ENCODE measurements around the gene CFAP61.
A peak's percentile ranks its signal among the peaks of the same experiment; 100 is the strongest.
"Not testable (repeated sequence)": the region's sequence is repeated elsewhere in the genome, so short reads cannot be mapped to it uniquely, and the experiment has no call there.

CFAP61 gene

GRCh38 chr20:20052074-20052970 lies at the start of gene CFAP61, which contains the start of gene CRNKL1:
Gene CFAP61 (plus strand): TSS chr20:20052532. CDS start chr20:20056654, 4,122 bp downstream.
Gene CRNKL1 (minus strand): TSS chr20:20052466. CDS start chr20:20052342, 124 bp downstream.
- DNase-seq = peak; percentile 95 to 97

DNA sequence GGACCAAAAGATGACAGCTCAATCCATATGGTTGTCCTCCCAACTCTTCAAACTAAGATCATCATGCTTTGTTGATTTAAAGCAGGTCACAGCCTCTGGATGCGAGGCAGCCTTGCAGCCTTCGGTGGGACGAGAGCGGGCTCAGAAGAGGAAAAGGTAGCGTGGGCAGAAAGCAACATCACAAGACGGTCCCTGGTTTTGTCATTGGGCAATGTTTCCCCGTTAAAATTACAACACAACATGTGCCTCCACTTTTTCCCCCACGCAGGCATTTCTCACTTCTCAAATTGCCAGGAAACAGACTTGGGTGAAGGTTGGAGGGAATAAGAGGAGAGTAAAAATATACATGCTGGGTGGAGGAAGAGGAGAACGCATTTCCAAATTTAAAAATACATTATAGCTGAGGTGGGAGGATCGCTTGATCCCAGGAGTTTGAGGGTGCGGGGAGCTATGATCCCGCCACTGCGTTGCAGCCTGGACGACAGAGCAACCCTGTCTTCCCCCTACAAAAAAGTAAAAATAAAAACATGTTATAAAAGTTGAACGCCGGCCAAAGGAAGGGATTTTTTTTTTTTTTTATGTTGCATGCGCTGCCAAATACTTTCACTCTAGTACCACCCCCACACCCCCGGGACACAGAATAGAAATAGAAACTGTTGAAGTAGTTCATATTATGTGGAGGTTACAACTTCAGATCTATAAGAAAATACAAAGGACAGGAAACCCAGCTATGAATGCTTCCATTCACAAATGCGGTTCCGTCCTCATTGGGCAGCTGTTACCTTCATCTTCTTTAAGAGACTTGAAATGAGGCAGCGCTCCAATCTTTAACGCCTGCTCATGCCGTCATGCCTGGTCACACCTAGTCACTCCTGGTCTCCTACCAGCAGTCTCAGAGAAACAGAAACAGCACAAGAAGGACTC lies 49.0 kb upstream of the CFAP61 start:
- DNase-seq = peak; percentile 39 to 49

DNA sequence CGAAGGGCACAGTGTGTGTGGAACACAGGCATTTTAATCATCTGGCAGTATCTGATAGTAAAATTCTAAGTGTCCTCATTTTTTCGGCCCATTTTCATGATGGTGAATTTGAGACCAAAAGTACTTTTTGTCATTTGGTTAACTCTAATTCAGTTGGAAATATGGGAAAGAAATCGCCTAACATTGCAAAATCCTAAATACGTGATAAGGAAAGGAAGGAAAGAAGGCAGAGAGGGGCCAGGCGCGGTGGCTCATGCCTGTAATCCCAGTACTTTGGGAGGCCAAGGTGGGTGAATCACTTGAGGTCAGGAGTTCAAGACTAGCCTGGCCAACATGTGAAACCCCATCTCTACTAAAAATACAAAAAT lies 48.4 kb upstream of the CFAP61 start:
- not testable (repeated sequence) for DNase-seq

DNA sequence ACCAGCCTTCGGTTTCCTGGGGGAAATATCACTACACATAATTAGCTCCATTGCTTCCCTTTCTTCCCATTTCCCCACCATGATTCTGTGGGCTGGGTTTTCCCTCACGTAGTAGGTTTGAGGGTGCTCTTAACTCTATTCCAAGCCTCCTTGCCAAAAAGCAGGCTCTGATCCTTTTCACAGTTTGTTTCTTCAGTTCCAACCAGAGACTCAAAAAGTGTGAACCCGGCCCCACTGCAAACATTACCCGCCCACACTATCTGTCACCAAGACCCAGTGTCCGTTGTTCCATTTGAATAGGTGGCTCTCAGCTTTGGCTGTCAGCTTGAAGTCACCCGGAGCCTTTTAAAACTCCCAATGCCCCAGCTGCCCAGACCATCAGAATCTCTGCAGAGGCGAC lies 47.0 kb upstream of the CFAP61 start:
- DNase-seq = no peak

GRCh38 chr20:20009784-20010253 lies 42.5 kb upstream of the CFAP61 start:
- no peak for DNase-seq

DNA sequence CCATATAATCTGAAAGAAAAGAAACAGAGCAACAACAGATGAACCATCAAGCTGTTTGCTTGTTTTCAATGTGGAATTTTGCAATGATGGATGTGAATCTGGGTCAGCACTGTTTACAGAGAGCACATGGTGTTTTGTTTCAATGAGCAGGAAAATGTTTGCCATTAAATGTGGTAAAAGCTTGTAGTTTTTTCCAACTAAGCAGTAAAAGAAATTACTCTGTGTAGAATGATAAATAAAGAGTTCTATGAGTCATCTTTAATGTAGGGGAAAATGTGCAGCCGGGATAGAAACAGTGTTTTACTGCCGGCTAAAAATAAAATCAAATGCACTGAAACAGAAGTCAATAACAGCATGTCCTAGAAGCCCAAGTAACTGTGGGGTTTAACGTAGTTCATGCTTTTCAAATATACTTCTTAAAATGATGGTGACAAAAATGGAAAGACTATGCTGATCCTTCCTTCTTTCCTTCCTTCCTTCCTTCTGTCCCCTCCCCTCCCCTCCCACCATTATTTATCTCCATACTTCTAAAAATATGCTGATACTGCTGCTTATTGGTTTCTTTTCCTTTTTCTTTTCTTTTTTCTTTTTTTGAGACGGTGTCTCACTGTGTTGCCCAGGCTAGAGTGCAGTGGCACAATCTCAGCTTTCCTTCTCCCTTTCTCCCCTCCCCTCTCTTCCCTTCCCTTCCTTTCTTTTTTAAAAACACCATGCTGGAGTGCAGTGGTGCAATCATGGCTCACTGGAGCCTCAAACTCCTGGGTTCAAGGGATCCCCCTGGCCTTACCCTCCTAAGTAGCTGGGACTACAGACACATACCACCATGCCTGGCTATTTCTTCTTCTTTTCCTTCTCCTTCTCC lies 41.5 kb upstream of the CFAP61 start:
- no peak for DNase-seq

DNA sequence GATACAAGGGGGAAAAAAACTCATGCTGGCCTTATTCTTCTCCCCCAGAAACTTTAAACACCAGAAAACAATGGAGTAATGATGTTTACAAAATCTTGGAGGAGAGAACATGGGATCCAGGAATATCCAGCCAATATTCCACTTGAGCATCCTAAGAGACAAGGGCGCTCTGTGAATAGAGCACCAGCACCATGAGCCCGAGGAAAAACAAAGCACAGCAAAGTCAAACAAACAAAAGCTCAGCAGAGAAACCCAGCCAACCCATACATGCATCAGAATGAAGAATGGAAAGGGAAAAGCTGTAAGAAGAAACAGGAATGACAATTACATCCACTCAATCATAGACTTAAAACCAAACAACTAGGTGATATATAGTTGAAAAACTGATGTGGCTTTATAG lies 39.8 kb upstream of the CFAP61 start:
- DNase-seq = no peak

GRCh38 chr20:20014659-20015058 lies 37.7 kb upstream of the CFAP61 start:
- DNase-seq = peak in 1 of 2 experiments; percentile 39

DNA sequence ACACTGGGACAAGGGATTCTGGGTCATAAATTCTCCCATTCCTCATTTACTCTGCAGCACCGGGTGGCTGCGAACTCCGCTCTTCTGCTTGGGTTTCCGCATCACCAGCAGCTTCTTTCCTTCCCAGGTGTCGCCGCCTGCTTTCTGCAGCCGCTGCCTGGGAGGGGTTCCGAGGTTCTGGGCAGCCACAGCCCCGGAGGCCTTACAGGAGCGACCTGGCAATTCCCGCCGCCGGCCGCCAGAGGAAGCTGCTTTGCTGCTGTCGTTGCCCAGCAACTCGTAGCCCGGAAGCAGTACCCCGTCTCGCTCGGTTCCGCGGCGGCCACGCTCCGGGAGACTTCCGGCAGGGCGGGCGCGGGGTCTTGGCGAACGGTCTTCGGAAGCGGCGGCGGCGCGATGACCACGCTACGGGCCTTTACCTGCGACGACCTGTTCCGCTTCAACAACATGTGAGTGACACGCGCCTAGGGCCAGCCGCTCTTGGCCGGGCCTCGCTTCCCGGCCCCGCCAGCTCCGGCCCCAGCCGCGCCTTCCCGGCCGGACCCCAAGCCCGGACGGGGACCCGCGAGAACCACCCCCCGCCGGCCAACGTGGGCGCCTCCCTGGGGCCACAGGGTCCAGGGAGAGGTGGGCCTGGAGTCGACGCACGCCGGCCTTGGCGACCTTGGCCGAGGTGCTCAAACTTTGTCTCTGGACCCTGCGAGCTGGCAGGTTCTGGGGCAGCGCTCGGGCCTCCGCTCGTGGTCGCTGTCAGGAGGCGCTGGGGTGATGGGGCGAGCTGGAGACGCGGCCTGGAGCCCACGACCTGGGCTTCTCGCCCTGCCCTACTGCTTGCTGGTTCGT lies 35.1 kb upstream of the CFAP61 start, which contains the start of gene NAA20:
Gene NAA20 (plus strand): TSS at position 362 of the 843 bp plus-strand sequence. CDS start 35 bp downstream, at position 397.
- peak; percentile 91 to 94 for DNase-seq

GRCh38 chr20:20017844-20018185 lies 34.5 kb upstream of the CFAP61 start:
- DNase-seq = peak in 1 of 2 experiments; percentile 35

DNA sequence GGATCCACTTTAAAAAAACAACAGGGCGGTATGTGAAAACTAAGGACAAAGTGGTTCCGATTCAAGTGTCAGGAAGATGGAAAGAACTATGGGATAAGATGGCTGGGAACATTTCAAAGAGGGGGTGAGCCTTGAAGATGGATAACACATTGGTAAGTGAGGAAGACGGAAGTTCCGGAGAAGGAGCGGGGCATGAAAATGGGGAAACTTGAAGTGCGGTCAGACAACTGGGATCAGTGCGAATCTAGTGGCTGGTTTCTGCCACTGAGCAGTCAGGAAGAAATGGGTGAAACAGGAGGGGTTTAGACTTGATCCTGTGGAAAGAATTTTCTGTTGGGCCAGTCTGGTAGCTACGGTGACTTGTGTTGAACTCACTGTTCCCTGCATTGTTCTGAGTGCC lies 34.0 kb upstream of the CFAP61 start:
- no peak for DNase-seq

- no peak for DNase-seq
Measured at GRCh38 chr20:20019123-20019522, 33.2 kb upstream of the CFAP61 start.

DNA sequence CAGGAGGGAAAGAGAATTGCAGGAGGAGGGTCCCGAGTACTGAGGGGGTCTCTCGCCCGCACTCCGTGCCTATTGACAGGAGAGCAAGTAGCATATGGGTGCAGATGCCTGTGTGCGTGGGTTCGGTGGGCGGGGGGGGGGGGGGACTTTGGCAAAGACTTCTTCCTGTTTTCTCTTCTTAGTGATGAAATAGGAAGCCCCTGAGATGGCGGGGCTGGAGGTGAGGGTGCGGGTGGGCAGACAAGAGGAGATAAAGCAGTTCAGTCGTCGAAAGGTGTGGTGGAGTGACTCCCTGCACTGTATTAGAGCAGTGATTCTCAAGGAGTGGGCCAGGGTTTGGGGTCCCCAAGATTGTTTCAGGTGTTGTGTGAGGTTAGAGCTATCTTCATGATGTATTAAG lies 31.4 kb upstream of the CFAP61 start:
- DNase-seq = no peak

GRCh38 chr20:20021835-20022234 lies 30.5 kb upstream of the CFAP61 start:
- no peak for DNase-seq

GRCh38 chr20:20022498-20022897 lies 29.8 kb upstream of the CFAP61 start:
- DNase-seq = no peak

DNA sequence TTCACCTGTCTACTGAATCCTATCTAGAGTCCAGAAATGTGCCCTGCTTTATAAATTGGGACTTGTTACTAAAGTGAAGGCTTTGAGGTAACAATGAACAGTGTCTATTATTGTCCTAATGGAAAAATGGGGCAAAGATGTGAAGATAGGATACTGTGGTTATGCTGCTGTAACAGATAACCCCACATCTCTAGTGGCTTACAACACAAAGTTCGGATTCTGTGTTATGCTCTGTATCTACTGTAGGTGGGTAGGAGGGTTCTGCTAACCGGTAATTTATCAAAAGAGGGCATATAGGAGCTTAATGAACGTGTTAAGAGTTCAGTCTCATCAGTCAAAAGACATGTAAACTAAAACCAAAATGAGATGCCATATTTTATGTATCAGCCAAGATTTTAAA lies 28.9 kb upstream of the CFAP61 start:
- no peak for DNase-seq

- no peak for DNase-seq
Measured at GRCh38 chr20:20024942-20025341, 27.4 kb upstream of the CFAP61 start.

DNA sequence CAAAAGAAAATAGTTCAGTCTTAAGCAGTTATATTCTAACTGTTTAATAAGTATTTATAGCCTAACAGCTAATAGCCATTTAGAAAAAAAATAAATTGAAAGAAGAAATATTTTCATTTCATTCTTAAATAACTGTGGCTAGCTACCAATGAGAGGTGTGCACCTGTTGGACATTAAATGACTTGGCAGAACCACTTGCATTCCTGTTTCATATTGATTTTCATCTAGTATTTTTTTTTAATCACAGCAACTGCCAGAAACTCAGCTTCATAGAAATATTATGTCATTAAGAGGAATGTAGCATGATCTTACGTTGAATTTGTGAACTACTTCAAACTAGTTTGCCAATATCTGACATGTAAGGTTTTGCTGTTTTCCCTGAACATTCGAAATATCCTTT lies 25.0 kb upstream of the CFAP61 start:
- no peak for DNase-seq

GRCh38 chr20:20031790-20032189 lies 20.5 kb upstream of the CFAP61 start:
- DNase-seq = no peak

DNA sequence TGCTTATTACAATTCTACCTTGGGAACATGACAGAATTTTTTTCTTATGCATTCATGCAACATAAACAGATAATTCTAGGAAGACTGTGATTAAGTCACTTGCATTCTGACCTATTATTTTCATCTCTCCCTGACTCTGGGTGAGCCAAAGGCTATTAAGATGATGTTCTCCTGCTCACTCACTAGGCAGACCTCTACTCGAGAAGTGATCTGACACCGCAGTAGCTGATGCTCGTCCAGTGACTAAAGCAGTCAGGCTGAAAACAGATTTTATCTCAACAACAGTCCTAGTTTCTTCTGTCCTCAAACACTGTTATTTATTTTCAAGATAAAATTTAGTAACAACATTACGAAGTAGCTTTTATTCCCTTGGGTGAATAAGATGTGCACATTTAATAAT lies 17.8 kb upstream of the CFAP61 start:
- no peak for DNase-seq

- no peak for DNase-seq
Measured at GRCh38 chr20:20036756-20037155, 15.6 kb upstream of the CFAP61 start.
